Transverse colon (tissue), 4 donors: ENCODE measurements around the gene TRIM25. TPM values are rescaled to one million over a fixed set of nuclear protein-coding genes. Genes with fewer than 3 reads are reported as not detected.

Source experiments
- DNase-seq: peaks from one replicate; pipeline ENCODE4 v3.0.0-alpha.2; 2019
- H3K27ac ChIP-seq, 4 donors: fragments of 200-600 bp; sonication (generic); 2 replicates each; pipeline ENCODE4 v1.5.1; 2016 to 2018; ENCODE audit warnings: inconsistent platforms in 4 of 4
- H3K27me3 ChIP-seq: fragments of 200-600 bp; sonication (generic); 2 replicates; pipeline ENCODE4 v1.5.1; 2017; ENCODE audit warnings: inconsistent platforms
- H3K36me3 ChIP-seq, 4 donors: fragments of 200-600 bp; sonication (generic); 2 replicates each; pipeline ENCODE4 v1.5.1; 2017 to 2019; ENCODE audit warnings: inconsistent platforms in 4 of 4
- H3K4me1 ChIP-seq, 4 donors: fragments of 200-600 bp; sonication (generic); 2 replicates each; pipeline ENCODE4 v1.5.1; 2017 to 2020; ENCODE audit warnings: inconsistent platforms in 4 of 4
- H3K4me3 ChIP-seq, 4 donors: fragments of 200-600 bp; sonication (generic); 1 replicate in 1 of 4; 2 replicates in 3 of 4; pipeline versions ENCODE4 v1.5.1 to v1.6.1; 2017 to 2019; ENCODE audit warnings: inconsistent platforms in 4 of 4
- H3K9me3 ChIP-seq, 2 donors: fragments of 200-600 bp; sonication (generic); 2 replicates each; pipeline ENCODE4 v1.5.1; 2017 to 2019; ENCODE audit warnings: inconsistent platforms in 2 of 2
- CTCF ChIP-seq, 5 experiments: fragments of 200-600 bp in 3 of 5; fragments of 450-650 bp in 2 of 5; sonication (generic) in 3 of 5; IDR thresholded peaks; 1 replicate in 2 of 5; 2 replicates in 3 of 5; pipeline ENCODE4 v1.5.1; 2016 to 2017; ENCODE audit warnings: antibody characterized with exemption in 5 of 5, inconsistent platforms in 3 of 5, mild to moderate bottlenecking in 2 of 5, moderate library complexity in 1 of 5
- EP300 ChIP-seq: sonication (generic); formaldehyde crosslinking; IDR thresholded peaks from one replicate; pipeline ENCODE4 v1.6.1; 2017; ENCODE audit warnings: antibody characterized with exemption, low read depth
- POLR2A ChIP-seq: fragments of 450-650 bp; IDR thresholded peaks from one replicate; pipeline ENCODE4 v1.6.1; 2016; ENCODE audit warnings: antibody characterized with exemption, mild to moderate bottlenecking, moderate library complexity
- POLR2AphosphoS5 ChIP-seq, 3 donors: sonication (generic); formaldehyde crosslinking; IDR thresholded peaks; one replicate each; pipeline ENCODE4 v1.6.1; 2016; ENCODE audit warnings: antibody characterized with exemption in 3 of 3
- WGBS, 2 donors: methylation state at CpG; one replicate each; pipeline ENCODE4 v1.1.5; 2018; ENCODE audit warnings: low coverage in 1 of 2; 5-methylcytosine and 5-hydroxymethylcytosine counted together
- in situ Hi-C, 4 donors: fragments of 200-750 bp; cut with MboI; loops; one replicate each; pipeline versions ENCODE4 v1.15.0 to v1.15.1; 2017; ENCODE audit warnings: low sequenced_read_pairs in 3 of 4, low pct_ligation_motif_present in 1 of 4, low pct_unique_long_range_greater_than_20kb in 1 of 4
- intact Hi-C: fragments of 100-400 bp; cut with DNase I; formaldehyde crosslinking; loops from one replicate; pipeline ENCODE4 v1.15.1; 2023; ENCODE audit warnings: low total_unique reads
- total RNA-seq, 4 donors: library from RNA; depleted of rRNA; stranded (reverse); fragments of >200 nt; gene quantifications; one replicate each; pipeline ENCODE4 v1.1.0, GENCODE V29; 2016

Gene TRIM25
- total RNA-seq, 4 donors from 2014 or later: 67.5 to 251 (median 97.7) TPM

- in situ Hi-C loops: no loop called here
- intact Hi-C loops: loop anchor here (5.0 kb wide), 1 partner anchor 47 kb away; no protein-coding TSS in a partner anchor
- WGBS, 2 donors: 93 to 100% methylated on average over 1 to 20 of the region's 20 CpGs
Measured at GRCh38 chr17:56894859-56895455, 18.9 kb downstream of the TRIM25 start.

GRCh38 chr17:56893503-56893902 lies 20.3 kb downstream of the TRIM25 start:
- H3K27me3 ChIP-seq: no peaks in the 10 kb centered on the region
- no peaks in the 10 kb centered on the region for H3K9me3 ChIP-seq
- no peak overlapping the region for H3K4me3 ChIP-seq
- H3K4me1 ChIP-seq: peaks cover 0 to 8% (median 4%) of the 10 kb centered on the region in 4 donors
- H3K27ac ChIP-seq: no peak overlapping the region
- in situ Hi-C loops (no loop called here), intact Hi-C loops (loop anchor here (5.0 kb wide), 1 partner anchor 49 kb away; no protein-coding TSS in a partner anchor)
- H3K36me3 ChIP-seq: peaks cover 0 to 58% (median 18%) of the 10 kb centered on the region in 4 donors
- TF ChIP-seq EP300: no peak
- TF ChIP-seq CTCF (IDR thresholded peaks at IDR 0.05): no peak
- TF ChIP-seq POLR2A: no peak
- no peak for TF ChIP-seq POLR2AphosphoS5 (IDR thresholded peaks at IDR 0.05)
- WGBS, 2 donors: 87% methylated on average over 7 of the region's 7 CpGs; no CpG with 5 or more reads in 1 of the 2 donors
- DNase-seq: no peak

More at GRCh38 chr17:56894859-56895455, 18.9 kb downstream of the TRIM25 start:
- Histone ChIP-seq H3K36me3 (peaks cover 0 to 53% (median 18%) of the 10 kb centered on the region in 4 donors), H3K27ac (no peak overlapping the region), H3K4me3 (no peak overlapping the region), H3K4me1 (peaks cover 0 to 8% (median 4%) of the 10 kb centered on the region in 4 donors), H3K27me3 (no peaks in the 10 kb centered on the region), H3K9me3 (no peaks in the 10 kb centered on the region)
- no peak for TF ChIP-seq EP300
- TF ChIP-seq POLR2A: no peak
- TF ChIP-seq CTCF (IDR thresholded peaks at IDR 0.05): no peak
- no peak for TF ChIP-seq POLR2AphosphoS5 (IDR thresholded peaks at IDR 0.05)
- no peak for DNase-seq

GRCh38 chr17:56892333-56892732 lies 21.5 kb downstream of the TRIM25 start:
- no peaks in the 10 kb centered on the region for H3K27me3 ChIP-seq
- H3K9me3 ChIP-seq: no peaks in the 10 kb centered on the region
- in situ Hi-C loops: no loop called here
- H3K4me1 ChIP-seq: peaks cover 0 to 6% (median 2%) of the 10 kb centered on the region in 4 donors
- H3K36me3 ChIP-seq: peaks cover 0 to 58% (median 19%) of the 10 kb centered on the region in 4 donors
- intact Hi-C loops: loop anchor here (5.0 kb wide), 1 partner anchor 50 kb away; no protein-coding TSS in a partner anchor
- TF ChIP-seq CTCF (IDR thresholded peaks at IDR 0.05) (no peak), POLR2AphosphoS5 (IDR thresholded peaks at IDR 0.05) (no peak), POLR2A (no peak), EP300 (no peak)
- no peak overlapping the region for H3K4me3 ChIP-seq
- no peak for DNase-seq
- no peak overlapping the region for H3K27ac ChIP-seq
- 89% methylated on average over 1 of the region's 1 CpG; no CpG with 5 or more reads in 1 of the 2 donors for WGBS, 2 donors

- intact Hi-C loops (loop anchor here (5.0 kb wide), 1 partner anchor 51 kb away; no protein-coding TSS in a partner anchor), in situ Hi-C loops (no loop called here)
- Histone ChIP-seq H3K27ac (no peak overlapping the region), H3K9me3 (no peaks in the 10 kb centered on the region), H3K4me3 (no peak overlapping the region), H3K36me3 (peaks cover 0 to 58% (median 19%) of the 10 kb centered on the region in 4 donors), H3K27me3 (no peaks in the 10 kb centered on the region), H3K4me1 (peaks cover 0 to 5% (median 2%) of the 10 kb centered on the region in 4 donors)
- DNase-seq: peak; percentile 36
- WGBS, 2 donors: 85% methylated on average over 14 of the region's 16 CpGs; no CpG with 5 or more reads in 1 of the 2 donors
- TF ChIP-seq EP300: no peak
- no peak for TF ChIP-seq POLR2AphosphoS5 (IDR thresholded peaks at IDR 0.05)
- no peak for TF ChIP-seq POLR2A
- peak; percentile 26 to 37 (median 33) for TF ChIP-seq CTCF (IDR thresholded peaks at IDR 0.05)
Measured at GRCh38 chr17:56891751-56892150, 22.1 kb downstream of the TRIM25 start.
